ENCODE data around the gene COL6A3. TPM values are rescaled to one million over a fixed set of nuclear protein-coding genes. Genes with fewer than 3 reads are reported as not detected.

Gene COL6A3
- total and polyA plus RNA-seq, 2 of the 13 experiments (the other 11 are each of a cell fraction or from before 2014, with no cell fraction given), result 0.03 TPM; not detected in 1

DNA sequence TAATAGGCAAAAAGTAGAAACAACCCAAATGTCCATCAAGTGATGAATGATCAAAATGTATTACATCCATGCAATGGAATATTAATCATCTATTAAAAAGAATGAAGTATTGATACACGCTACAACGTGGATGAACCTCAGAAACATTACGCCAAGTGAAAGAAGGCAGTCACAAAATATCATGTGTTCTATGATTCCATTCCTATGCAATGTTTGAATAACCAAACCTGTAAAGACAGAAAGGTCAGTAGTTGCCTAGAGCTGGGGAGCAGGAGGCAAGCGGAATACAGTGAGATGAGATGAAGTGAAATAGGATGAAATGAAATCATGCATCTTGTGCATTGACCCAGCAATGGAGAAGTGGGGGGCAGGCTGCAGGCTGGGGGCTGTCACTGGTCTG, 17.9 kb upstream of the COL6A3 start:
- BruUV-seq (replicated peaks), result no TSS peak
- Histone ChIP-seq H3K79me2 (ENCODE audit: insufficient read depth, low read length) (no peaks in the 10 kb centered on the region), H4K20me1 (ENCODE audit: insufficient read depth, low read length) (no peaks in the 10 kb centered on the region), H3K27ac (ENCODE audit: extremely low read length, insufficient read depth, low read length) (no peak overlapping the region), H2AFZ (ENCODE audit: low read length) (no peak overlapping the region), H3K4me3 (replicated peaks in 1 of 3; ENCODE audit: insufficient read depth in 1 of 3, low read depth in 2 of 3, low read length in 3 of 3) (no peak overlapping the region), H3K36me3 (replicated peaks in 1 of 2; ENCODE audit: control insufficient read depth in 1 of 2, insufficient read depth in 2 of 2, low read length in 2 of 2) (no peaks in the 10 kb centered on the region), H3K27me3 (ENCODE audit: control insufficient read depth in 1 of 2, insufficient read depth in 2 of 2, low read length in 2 of 2) (peaks cover 4 to 43% of the 10 kb centered on the region in 2 experiments), H3K9ac (ENCODE audit: insufficient read depth, low read depth, low read length) (no peak overlapping the region), H3K4me1 (ENCODE audit: insufficient read depth, low read length) (no peaks in the 10 kb centered on the region), H3K4me2 (ENCODE audit: low read depth, low read length) (no peak overlapping the region), H3K9me3 (ENCODE audit: low read length) (no peaks in the 10 kb centered on the region)
- intact Hi-C loops (cut with micrococcal nuclease; ENCODE audit: unreplicated experiment), result no loop called here
- WGBS (ENCODE audit: low lambda C conversion rate), result 20% methylated on average over 4 of the region's 4 CpGs
- ATAC-seq (no peak), FAIRE-seq (no peak), DNase-seq (ENCODE audit: low spot score) (no peak)
- POLR2A ChIA-PET, result no interaction called here
- CTCF ChIA-PET (ENCODE audit: low intra/inter-chr PET ratio, low total read pairs), result no interaction called here
- in situ Hi-C loops (cut with HindIII; ENCODE audit: extremely low pct_ligation_motif_present, low pct_unique_long_range_greater_than_20kb), result no loop called here
- TF ChIP-seq ELF1 (CRISPR knock-in tag; IDR thresholded peaks at IDR 0.05) (no peak), REPIN1 (CRISPR knock-in tag; IDR thresholded peaks at IDR 0.05; ENCODE audit: borderline replicate concordance, low read depth) (no peak), ZNF367 (CRISPR knock-in tag; IDR thresholded peaks at IDR 0.05; ENCODE audit: borderline replicate concordance) (no peak), ZNF567 (CRISPR knock-in tag; IDR thresholded peaks at IDR 0.05; ENCODE audit: borderline replicate concordance) (no peak), KLF11 (CRISPR knock-in tag; IDR thresholded peaks at IDR 0.05) (no peak), ZFP62 (CRISPR knock-in tag; IDR thresholded peaks at IDR 0.05) (no peak), ZNF264 (CRISPR knock-in tag; IDR thresholded peaks at IDR 0.05) (no peak), ZNF782 (CRISPR knock-in tag; IDR thresholded peaks at IDR 0.05; ENCODE audit: borderline replicate concordance) (no peak), SP2 (CRISPR knock-in tag; IDR thresholded peaks at IDR 0.05) (no peak), SIX4 (CRISPR knock-in tag; IDR thresholded peaks at IDR 0.05) (no peak), POLR2A (IDR thresholded peaks at IDR 0.05; ENCODE audit: insufficient read depth in 1 of 2, low read depth in 2 of 2, low read length in 2 of 2) (no peak), HOXA5 (CRISPR knock-in tag; IDR thresholded peaks at IDR 0.05) (no peak), XRCC5 (optimal IDR thresholded peaks at IDR 0.05; ENCODE audit: low read length) (no peak), SMAD1 (CRISPR knock-in tag; IDR thresholded peaks at IDR 0.05; ENCODE audit: borderline replicate concordance, low read depth) (no peak)

Measured in HepG2 (cell line).